NB4 (cell line): ENCODE results near the gene FBXL20.
A peak's percentile ranks its signal among the peaks of the same experiment; 100 is the strongest.

Experiments used
- DNase-seq: peaks from one replicate; pipeline ENCODE4 v3.0.0; 2010; ENCODE audit warnings: low read depth
- H3K4me3 ChIP-seq: one replicate; pipeline ENCODE4 v1.5.1; 2011; ENCODE audit warnings: mild to moderate bottlenecking, low read depth, low read length, moderate library complexity
- MYC ChIP-seq: IDR thresholded peaks from 2 replicates; pipeline ENCODE4 v1.6.1; 2011; ENCODE audit warnings: low read depth, low read length
- POLR2A ChIP-seq: IDR thresholded peaks from 2 replicates; pipeline ENCODE4 v1.6.1; 2011; ENCODE audit warnings: mild to moderate bottlenecking; ENCODE audit not compliant: insufficient read length; ENCODE audit errors: extremely low read depth
- TF ChIP-seq, protein P1 (sequence below): IDR thresholded peaks from 2 replicates; pipeline ENCODE4 v1.6.1; 2011; ENCODE audit warnings: low read depth, low read length
- TF ChIP-seq, protein P2 (sequence below): IDR thresholded peaks from one replicate; pipeline ENCODE4 v1.5.1; 2012; ENCODE audit warnings: low read depth, low read length

FBXL20 gene

DNA sequence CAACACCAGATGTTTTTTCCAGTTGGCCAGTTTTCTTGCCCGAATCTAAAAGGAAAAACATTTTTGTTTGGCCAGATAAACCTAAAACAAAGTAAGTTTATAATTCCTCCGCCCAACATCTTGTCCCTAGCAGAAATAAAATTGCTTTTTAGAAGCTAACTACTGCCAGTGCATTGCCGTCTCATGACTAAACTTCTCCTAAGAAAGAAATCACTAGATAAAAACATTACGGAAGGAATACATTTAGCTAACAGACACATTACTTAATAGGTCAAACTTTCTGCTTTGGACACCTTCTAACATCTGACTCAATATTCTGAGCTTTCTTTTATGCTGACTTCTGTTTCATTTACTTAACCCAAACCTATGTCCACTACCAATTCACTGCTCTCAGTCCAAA is 36.2 kb downstream of the FBXL20 start:
- TF ChIP-seq MYC: no peak
- TF ChIP-seq, protein P1, sequence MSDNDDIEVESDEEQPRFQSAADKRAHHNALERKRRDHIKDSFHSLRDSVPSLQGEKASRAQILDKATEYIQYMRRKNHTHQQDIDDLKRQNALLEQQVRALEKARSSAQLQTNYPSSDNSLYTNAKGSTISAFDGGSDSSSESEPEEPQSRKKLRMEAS: no peak
- TF ChIP-seq, protein P2, sequence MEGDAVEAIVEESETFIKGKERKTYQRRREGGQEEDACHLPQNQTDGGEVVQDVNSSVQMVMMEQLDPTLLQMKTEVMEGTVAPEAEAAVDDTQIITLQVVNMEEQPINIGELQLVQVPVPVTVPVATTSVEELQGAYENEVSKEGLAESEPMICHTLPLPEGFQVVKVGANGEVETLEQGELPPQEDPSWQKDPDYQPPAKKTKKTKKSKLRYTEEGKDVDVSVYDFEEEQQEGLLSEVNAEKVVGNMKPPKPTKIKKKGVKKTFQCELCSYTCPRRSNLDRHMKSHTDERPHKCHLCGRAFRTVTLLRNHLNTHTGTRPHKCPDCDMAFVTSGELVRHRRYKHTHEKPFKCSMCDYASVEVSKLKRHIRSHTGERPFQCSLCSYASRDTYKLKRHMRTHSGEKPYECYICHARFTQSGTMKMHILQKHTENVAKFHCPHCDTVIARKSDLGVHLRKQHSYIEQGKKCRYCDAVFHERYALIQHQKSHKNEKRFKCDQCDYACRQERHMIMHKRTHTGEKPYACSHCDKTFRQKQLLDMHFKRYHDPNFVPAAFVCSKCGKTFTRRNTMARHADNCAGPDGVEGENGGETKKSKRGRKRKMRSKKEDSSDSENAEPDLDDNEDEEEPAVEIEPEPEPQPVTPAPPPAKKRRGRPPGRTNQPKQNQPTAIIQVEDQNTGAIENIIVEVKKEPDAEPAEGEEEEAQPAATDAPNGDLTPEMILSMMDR: no peak
- TF ChIP-seq POLR2A: no peak
- peak; percentile 15 for DNase-seq
- no peak overlapping the region for H3K4me3 ChIP-seq

DNA sequence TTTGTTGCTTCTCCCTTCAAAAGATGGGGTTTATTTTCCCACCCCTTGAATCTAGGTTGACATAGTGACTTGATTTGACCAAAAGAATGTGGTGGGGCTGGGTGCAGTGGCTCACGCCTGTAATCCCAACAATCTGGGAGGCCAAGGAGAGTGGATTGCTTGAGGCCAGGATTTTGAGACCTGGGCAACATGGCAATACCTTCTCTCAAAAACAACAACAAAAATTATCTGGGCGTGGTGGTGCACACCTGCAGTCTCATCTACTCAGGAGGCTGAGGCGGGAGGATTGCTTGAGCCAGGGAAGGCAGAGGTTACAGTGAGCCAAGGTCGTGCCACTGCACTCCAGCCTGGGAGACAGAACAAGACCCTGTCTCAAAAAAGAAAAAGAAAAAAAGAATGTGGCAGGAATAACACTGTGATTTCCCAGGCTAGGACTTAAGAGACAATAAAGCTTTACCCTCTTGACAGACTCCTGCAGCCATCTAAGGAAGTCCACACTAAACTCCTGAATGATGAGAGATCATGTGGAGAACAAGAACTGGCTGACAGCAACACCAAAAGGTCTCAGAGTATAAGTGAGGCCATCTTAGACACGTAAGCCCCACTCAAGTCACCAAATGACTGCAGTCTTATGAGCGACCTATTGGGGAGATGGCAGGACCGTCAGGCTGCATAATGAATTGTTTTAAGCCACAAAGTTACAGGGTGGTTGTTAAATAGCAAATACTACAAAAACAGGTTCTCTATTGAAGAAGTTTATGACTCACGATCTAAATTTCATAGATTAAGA is 37.0 kb downstream of the FBXL20 start:
- H3K4me3 ChIP-seq: no peak overlapping the region
- DNase-seq: peak; percentile 61

DNA sequence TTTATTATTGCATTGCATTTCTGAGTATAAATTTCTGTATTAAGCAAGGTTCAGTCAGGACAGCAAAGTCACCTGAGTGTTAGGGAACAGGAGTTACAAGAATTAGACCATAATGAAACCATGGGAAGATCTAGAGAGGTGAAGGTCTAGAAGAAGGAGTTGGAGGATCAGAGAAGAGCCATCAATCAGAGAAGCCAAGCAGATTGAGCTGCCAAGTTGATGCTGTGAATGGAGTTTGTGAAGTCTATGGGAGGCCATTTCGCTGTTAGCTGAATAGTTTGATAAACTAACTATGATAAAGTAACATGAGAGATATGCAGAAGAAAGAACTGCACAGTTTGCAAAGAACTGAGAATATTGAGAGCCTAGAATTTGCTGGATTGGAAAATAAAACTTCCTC is 40.4 kb downstream of the FBXL20 start:
- DNase-seq: no peak
- TF ChIP-seq, protein P1: no peak
- TF ChIP-seq MYC (no peak), POLR2A (no peak)
- TF ChIP-seq, protein P2: no peak
- H3K4me3 ChIP-seq: no peak overlapping the region

More for the DNA sequence above, 37.0 kb downstream of the FBXL20 start:
- TF ChIP-seq MYC: no peak
- TF ChIP-seq, protein P2: no peak
- TF ChIP-seq, protein P1: no peak
- no peak for TF ChIP-seq POLR2A

DNA sequence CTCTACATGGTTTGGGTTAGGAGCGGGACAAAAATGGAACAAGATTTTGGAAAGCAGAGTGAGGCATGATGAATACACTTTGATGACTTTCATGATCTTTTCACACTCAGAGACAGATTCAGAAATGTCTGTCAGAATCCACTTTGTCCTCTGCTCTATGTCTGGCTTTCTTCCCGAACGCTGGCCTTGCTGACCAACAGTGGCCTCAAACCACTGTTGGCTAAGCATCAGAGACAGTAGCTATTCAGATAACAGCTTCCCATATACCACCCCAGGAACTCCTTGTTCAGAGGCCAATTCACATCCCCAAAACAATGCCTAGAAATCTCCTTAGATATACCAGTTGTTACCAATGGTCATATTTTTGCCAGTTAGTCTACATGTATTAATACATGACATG is 40.9 kb downstream of the FBXL20 start:
- H3K4me3 ChIP-seq: no peak overlapping the region
- no peak for DNase-seq
- no peak for TF ChIP-seq MYC
- TF ChIP-seq, protein P1: no peak
- TF ChIP-seq, protein P2: no peak
- no peak for TF ChIP-seq POLR2A

DNA sequence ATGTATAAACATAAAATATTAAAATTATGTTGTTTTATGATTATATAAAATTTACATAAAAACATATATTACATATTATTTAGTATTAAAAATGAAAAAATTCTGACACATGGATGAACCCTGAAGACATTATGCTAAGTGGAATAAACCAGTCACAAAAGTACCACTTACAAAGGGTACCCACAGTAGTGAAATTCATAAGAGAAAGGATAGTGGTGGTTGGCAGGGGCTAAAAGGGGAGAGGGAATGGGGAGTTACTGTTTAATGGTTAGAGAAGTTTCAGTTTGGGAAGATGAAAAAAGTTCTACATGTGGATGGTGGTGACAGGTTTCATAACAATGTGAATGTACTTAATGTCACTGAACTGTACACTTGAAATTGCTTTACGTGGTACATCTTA is 41.4 kb downstream of the FBXL20 start:
- no peak overlapping the region for H3K4me3 ChIP-seq
- DNase-seq: no peak
- TF ChIP-seq POLR2A (no peak), MYC (no peak)
- TF ChIP-seq, protein P1: no peak
- TF ChIP-seq, protein P2: no peak
